ENCODE measurements around the gene PHETA2.
"Not testable (repeated sequence)": the region's sequence is repeated elsewhere in the genome, so short reads cannot be mapped to it uniquely, and the experiment has no call there.

Gene PHETA2

DNA sequence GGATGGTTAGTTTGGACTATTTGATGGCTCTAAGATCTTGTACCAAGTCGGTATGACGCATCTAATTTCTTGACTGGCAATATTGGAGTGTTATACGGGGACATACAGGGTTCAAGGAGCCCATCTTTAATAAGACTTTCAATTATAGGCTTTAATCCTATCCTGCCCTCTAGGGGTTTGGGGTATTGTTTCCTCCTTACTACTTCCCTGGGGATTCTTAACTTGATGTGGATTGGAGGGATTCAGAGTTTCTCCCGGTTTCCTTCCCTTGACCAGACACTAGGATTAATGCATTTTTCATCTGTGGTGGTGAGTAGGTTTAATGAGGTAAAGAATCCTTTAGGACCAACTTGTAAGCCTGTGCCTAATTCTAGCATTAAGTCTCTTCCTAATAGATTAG, 37.8 kb downstream of the PHETA2 start:
- no peak for DNase-seq

DNA sequence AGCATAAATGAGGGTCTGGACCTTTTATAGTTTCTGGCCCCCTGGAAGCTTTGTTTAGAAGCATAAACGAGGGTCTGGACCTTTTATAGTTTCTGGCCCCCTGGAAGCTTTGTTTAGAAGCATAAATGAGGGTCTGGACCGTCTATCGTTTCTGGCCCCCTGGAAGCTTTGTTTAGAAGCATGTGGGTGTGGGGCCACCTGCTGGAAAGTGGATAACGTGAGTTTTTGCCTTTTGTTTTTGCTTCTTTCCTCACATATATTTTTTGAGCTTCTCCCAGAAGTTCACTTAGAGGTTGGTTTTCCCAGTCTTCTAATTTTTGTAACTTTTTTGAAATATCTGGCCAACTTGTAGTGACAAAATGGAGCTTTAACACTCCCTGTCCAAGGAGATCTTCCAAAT, 38.7 kb downstream of the PHETA2 start:
- peak; percentile 27 for DNase-seq

DNA sequence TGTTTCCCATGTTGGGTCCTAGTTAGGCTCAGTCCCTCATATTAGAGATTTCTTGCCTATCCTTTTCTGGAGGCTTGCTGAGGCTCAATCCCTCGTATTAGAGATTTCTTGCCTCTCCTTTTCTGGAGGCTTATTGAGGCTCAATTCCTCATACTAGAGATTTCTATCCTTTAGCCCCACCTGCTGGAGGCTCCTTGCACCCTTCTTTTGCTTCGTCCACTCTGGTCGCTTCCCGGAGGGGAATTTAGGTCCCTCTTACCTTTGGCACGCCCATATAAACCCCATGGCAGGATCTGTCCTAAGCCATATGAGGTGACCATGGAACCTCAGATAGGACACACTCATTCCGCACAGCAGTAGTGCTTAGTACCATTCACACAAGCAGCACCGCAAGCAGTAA, 40.7 kb downstream of the PHETA2 start:
- DNase-seq, result peak; percentile 58

DNA sequence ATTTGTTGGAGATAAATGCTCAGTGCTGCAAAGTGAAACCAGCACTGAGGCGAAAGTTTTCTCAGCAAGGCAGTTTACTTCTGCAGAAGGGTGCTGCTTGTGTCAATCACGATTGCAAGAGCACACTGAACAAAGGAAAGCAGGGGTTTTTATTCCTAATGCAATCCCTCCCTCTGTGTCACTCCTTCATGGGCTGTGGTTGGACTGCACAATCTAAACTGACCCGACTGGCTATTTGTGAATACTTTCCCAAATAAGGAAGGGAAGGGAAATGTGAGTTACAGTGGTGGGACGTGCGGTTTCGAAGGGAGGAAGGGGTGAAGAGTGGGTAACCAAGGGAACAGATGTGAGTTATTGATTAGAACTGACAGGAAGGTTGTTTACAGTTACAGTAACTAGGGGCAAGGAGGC, 41.4 kb downstream of the PHETA2 start:
- not testable (repeated sequence) for DNase-seq

DNA sequence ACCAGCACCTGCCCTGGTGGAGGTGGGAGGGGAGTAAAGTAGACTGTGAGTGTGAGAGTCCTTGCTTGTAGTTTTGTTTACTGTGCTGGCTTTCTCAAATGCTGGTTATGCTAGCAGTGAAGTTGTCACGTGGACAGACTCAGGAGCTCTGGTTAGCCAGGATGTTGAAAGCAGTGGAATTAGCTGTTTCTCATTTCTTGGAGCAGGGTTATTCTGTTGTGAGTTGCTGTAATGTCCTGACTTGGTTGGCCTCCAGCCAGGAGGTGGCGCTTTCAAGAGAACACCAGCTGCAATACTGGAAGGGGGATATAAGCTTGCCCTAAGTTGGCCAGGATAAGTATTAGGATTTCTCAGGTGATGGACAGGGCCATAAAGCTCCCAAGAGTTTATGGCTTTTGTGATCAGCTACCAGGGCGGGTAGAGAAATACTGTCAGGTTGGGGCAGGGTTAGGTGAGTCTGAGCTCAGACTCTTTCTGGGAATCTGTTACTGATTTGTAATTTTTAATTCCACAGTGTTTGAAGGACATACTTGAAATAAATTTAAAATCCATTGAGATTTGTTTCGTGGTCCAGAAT, 42.9 kb downstream of the PHETA2 start:
- DNase-seq, result peak; percentile 38

DNA sequence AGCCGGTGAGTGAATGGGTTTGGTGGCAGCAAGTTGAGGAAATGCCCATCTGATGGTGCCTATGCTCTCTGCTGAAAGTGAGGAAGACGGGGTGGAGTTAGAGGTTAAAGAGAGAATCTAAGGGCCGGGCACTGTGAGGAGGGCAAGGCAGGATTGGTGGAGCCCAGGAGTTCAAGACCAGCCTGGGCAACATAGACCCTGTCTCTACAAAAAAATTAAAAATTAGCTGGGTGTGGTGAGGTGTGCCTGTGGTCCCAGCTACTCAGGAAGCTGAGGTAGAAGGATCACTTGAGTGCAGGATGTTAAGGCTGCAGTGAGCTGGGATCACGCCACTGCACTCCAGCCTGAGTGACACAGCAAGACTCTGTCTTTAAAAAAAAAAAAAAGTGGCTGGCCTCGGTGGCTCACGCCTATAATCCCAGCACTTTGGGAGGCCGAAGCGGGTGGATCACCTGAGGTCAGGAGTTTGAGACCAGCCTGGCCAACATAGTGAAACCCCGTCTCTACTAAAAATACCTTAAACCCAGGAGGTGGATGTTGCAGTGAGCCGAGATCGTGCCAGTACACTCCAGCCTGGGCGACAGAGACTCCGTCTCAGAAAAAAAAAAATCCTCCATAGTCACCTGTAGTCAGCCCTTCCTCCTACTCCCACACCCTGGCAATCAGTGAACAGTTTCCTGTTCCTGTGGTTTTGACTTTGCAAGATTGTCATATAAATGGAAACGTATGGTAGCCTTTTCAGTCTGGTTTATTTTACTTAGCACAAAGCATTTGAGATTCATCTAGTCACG, 46.4 kb downstream of the PHETA2 start:
- DNase-seq, result not testable (repeated sequence)

DNA sequence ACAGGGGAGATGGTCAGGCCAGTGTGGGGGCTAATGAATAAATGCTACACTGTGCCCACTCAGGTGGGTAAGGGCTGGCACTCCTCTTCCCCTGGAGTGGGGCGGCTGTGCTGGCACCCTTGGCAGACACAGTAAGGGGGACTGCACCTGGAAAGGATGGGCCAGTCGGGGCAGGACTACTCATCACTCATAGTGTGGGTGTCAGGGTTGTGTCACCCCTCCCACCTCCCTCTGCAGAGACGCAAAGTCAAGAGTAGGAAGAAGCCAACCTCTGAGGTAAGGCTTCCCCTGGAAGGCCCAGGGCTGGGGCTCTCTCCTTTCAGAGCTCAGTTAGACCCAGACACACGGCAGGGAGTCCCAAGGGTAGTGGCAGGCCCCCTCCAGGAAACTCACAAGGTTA, 49.5 kb downstream of the PHETA2 start:
- not testable (repeated sequence) for DNase-seq

DNA sequence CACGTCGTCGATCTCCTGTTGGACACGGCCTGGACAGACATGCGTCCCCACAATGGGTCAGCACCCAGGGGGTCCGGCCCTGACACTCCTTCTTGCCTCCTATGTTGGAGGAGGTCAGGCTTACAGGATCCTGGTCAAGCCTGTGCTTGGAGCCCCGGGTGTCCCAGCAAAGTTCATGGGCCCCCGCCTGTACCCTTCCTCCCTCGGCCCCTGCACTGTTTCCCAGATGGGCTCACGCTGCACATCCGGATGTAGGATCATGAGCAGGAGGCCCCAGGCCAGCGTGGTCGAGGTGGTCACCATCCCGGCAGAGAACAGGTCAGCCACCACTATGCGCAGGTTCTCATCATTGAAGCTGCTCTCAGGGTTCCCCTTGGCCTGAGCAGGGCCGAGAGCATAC, 53.6 kb downstream of the PHETA2 start:
- no peak for DNase-seq

DNA sequence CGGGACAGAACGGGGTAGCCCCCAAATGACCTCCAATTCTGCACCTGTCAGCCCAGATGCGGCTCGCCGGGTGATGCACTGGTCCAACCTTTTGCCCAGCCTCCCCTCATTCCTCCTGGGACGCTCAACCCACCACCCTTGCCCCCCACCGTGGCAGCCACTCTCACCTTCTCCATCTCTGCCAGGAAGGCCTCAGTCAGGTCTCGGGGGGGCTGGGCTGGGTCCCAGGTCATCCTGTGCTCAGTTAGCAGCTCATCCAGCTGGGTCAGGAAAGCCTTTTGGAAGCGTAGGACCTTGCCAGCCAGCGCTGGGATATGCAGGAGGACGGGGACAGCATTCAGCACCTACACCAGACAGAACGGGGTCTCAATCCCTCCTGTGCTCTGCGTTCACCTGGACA, 54.0 kb downstream of the PHETA2 start:
- DNase-seq, result not testable (repeated sequence)
